Measurements from ENCODE around the gene CDC14B.

GRCh38 chr9:96483197-96483596 is 136.4 kb downstream of the CDC14B start:
- TF ChIP-seq CTCF (conservative IDR thresholded peaks at IDR 0.05; ENCODE audit: low read length) (no peak), EZH2phosphoT487 (IDR thresholded peaks at IDR 0.05; ENCODE audit: borderline replicate concordance) (no peak)

Measured in Loucy (cell line).